Muscle layer of duodenum (tissue), 2 donors: Measurements from ENCODE around the gene KRT36.

Experiments
- H3K27ac ChIP-seq: one replicate; pipeline ENCODE4 v1.7.0; 2013; ENCODE audit warnings: mild to moderate bottlenecking, low read length
- H3K27me3 ChIP-seq: one replicate; pipeline ENCODE4 v1.7.0; 2013; ENCODE audit warnings: low read depth, mild to moderate bottlenecking, control low read depth, low read length
- H3K36me3 ChIP-seq, 2 donors: one replicate each; pipeline ENCODE4 v1.7.0; 2013; ENCODE audit warnings: low read length in 2 of 2, control low read depth in 1 of 2, mild to moderate bottlenecking in 1 of 2; ENCODE audit not compliant: insufficient read depth in 2 of 2, control insufficient read depth in 1 of 2
- H3K4me1 ChIP-seq, 2 donors: one replicate each; pipeline ENCODE4 v1.7.0; 2013; ENCODE audit warnings: low read length in 2 of 2, mild to moderate bottlenecking in 2 of 2, control low read depth in 1 of 2, moderate library complexity in 1 of 2; ENCODE audit not compliant: insufficient read depth in 2 of 2, control insufficient read depth in 1 of 2
- H3K4me3 ChIP-seq, 2 donors: one replicate each; pipeline ENCODE4 v1.7.0; 2013; ENCODE audit warnings: low read length in 2 of 2, low read depth in 1 of 2, mild to moderate bottlenecking in 1 of 2
- H3K9me3 ChIP-seq, 2 donors: one replicate each; pipeline ENCODE4 v1.7.0; 2013; ENCODE audit warnings: low read length in 2 of 2, control low read depth in 1 of 2, mild to moderate bottlenecking in 1 of 2; ENCODE audit not compliant: control insufficient read depth in 1 of 2
- donor health status: healthy.

Gene KRT36

DNA sequence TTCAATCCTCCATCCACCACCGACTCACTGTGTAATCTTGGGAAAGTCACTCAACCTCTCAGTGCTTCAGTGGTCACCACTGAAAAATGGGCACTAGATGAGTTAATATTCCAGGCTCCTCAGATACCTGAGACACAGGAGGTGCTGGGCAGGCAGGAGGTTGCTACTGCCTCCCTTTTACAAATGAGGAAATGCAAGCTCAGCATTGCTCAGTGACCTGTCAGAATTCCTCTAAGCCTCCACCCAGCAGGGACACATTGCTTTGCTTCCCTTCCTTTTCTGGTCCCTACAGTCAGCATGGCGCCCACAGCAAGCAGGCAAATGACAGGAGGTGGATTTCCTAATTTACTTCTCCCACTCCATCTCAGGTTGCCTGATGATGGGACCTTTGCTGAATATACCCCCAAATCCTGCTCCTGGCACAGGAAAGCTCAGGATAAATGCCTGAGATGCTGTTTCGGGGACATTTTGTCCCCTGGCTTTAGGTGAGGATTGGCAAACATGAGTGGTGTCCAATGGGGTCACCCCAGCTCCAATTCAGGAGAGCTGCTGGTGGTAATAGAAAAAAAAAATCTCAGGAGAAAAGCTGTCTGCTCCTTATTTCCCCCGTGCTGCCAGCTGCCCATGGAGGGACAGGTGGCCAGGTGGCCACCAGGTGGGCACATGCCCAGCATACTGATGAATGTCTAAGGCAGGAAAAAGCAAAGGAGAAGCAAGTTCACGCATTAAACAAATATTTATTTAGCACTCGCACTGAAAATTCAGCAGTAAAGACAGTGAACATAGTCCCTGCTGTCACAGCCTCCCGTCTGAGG, 20.7 kb upstream of the KRT36 start:
- H3K4me3 ChIP-seq: no peak overlapping the region
- H3K4me1 ChIP-seq: peaks cover 0 to 4% of the 10 kb centered on the region in 2 donors
- peaks cover 4% of the 10 kb centered on the region for H3K27me3 ChIP-seq
- no peaks in the 10 kb centered on the region for H3K9me3 ChIP-seq
- H3K36me3 ChIP-seq: no peaks in the 10 kb centered on the region
- no peak overlapping the region for H3K27ac ChIP-seq

DNA sequence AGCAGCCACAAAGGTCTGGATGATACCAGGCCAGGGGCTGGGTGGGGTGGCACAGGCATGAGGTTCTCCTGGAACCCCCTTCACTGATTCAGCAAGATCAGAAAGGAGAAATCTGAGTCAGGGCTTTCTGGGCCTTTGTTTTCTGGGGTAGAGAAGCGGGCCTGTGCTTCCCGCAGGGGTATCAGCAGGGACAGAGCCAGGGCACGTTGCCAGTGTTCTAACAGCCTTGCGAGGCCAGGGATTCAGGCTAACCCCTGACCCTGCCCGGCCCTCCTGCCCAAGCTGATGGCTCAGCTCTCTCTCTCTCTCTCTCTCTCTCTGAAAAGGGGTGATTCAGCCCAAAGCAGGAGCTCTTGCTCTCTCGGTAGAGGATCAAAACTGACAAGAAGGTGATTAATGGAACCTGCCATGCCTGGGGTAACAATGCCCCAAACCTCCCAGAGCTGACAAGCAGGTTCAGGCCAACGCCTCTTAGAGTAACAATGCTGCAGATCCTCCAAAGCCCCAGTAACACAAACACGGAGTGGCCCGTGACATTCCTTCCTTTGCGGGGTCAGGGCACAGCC, 17.7 kb upstream of the KRT36 start:
- Histone ChIP-seq H3K9me3 (no peaks in the 10 kb centered on the region), H3K4me3 (no peak overlapping the region), H3K36me3 (no peaks in the 10 kb centered on the region), H3K4me1 (peaks cover 0 to 4% of the 10 kb centered on the region in 2 donors), H3K27me3 (peaks cover 4% of the 10 kb centered on the region), H3K27ac (no peak overlapping the region)

DNA sequence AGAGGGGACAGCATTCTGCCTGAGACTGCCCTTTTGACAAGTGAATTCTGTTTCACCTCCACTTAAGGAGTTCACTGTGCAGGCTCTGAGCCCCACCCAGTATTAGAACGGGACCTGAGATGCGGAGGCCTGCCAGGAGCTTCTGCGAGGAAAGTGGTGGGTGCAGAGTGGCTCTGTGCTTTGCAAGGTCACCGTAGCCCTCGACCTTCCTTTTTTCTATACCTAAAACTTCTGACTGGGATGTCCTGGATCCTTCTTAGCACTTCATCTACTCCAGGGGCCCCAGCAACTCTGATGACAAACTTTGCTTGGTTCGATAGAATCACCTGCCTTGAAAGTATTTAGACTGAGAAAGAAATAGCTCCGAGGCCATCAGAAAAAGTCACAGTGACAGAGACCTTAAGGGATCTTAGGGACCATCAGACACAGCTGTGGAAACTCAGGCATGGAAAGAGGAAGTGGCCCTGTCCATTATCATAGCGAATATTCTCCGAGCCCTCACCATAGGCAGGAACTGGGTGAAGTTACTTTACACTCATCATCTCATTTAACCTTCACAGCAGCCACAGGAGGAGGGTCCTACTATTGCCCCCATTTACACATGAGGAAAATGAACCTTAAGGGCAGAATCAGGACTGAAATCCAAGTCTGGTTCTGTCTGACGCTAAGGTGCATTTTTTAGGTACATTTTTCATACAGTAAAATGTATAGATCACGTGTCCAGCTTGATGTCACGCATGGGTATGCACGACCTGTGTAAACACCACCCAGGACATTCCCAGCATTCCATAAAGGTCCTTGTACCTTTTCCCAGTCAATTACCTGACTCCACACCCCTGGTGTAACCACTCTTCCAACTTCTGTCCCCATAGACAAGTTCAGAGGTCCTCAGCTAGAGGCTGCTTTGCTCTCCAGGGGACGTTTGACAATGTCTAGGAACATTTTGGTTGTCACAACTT, 16.4 kb upstream of the KRT36 start:
- H3K27me3 ChIP-seq: peaks cover 4% of the 10 kb centered on the region
- no peaks in the 10 kb centered on the region for H3K36me3 ChIP-seq
- H3K9me3 ChIP-seq: no peaks in the 10 kb centered on the region
- no peak overlapping the region for H3K27ac ChIP-seq
- no peak overlapping the region for H3K4me3 ChIP-seq
- H3K4me1 ChIP-seq: peaks cover 0 to 4% of the 10 kb centered on the region in 2 donors

DNA sequence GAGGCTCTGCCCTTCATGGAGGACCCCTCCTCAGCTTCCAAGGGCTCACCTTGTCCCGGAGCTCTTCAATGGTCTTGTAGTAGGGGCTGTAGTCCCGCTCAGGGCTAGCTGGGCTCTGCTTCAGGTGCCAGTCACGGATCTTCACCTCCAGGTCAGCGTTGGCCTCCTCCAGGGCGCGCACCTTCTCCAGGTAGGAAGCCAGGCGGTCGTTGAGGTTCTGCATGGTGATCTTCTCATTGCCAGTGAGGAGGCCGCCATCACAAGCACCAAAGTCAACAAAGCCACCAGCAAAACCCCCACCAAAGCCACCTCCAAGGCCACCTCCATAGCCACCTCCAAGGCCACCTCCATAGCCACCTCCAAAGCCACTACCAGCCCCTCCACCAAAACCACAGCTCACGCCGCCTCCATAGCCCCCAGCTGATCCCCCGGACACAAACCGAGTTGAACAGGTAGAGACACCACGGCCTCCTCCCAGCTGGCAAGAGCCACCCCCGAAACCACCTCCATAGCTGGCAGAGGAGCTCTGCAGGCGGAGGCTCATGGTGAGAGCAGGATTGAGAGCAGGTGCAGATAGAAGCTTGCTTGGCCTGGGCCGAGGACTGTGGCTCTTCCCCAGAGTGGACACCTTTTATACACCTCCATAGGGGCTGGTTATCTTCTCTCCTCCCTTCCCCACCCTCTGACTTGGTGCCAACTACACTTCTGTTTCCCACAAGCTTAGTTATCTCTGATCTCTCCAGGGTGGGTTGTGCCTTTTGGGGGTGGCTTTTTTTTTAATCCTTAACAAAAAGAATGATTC, 15.5 kb upstream of the KRT36 start, which contains the start of gene KRT13:
TSS of gene KRT13 (minus strand) at position 606 of the 802 bp plus-strand sequence. CDS start at position 544, 62 bp downstream.
- Histone ChIP-seq H3K4me1 (no peaks in the 10 kb centered on the region), H3K9me3 (no peaks in the 10 kb centered on the region), H3K4me3 (no peak within 1 kb of the TSS), H3K27ac (no peak within 1 kb of the TSS), H3K36me3 (no peaks in the 10 kb centered on the region), H3K27me3 (no peaks in the 10 kb centered on the region)

DNA sequence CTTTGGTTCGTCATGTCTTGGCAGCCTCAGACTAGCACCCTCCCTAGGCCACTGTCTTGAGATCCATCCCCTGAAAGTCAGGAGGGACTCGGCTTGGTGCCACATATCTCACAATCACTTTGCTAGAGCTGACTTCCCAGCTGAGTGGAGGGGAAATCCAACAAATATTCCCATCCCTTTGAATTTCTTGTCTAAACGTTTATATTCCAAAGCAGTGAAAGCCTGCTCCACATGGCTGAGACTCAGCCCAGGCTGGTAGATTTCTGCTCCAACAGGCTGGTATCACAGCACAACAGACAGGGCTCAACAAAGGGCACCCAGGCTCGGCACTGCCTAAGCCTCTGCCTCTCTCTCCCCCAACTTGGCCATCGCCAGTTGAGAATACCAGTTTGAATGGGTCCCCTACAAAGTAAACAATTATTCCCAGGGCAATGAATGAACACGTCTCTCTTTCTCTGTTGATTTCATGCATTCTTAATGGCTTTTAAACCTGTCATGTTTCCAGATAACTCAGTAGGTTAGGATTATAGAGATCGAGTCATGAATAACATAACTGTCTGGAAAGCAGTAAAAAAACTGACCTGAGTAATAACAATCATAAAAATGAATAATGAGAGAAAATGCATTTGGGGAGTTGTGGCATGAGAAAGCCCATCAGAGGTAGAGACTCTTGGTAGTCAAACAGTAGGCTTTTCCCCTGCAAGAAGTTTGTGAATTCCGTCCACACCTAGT, 14.7 kb upstream of the KRT36 start:
- no peak overlapping the region for H3K4me3 ChIP-seq
- H3K4me1 ChIP-seq: no peaks in the 10 kb centered on the region
- H3K27ac ChIP-seq: no peak overlapping the region

DNA sequence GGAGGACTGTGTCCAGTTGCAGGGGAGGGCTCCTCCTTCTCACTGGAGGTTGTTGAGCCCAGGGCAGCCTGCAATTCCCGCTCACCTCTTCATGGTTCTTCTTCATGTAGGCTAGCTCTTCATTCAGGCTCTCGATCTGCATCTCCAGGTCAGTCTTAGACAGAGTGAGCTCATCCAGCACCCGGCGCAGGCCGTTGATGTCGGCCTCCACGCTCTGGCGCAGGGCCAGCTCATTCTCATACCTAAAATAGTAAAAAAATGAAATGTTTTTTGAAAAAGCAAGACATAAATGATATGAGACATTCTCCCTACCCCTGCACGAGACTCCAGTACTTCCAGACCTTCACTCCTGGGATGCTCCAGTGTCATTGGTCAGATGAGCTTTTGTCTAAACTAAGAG, 13.5 kb upstream of the KRT36 start:
- no peaks in the 10 kb centered on the region for H3K27me3 ChIP-seq
- H3K4me3 ChIP-seq: no peak overlapping the region
- no peaks in the 10 kb centered on the region for H3K36me3 ChIP-seq
- no peaks in the 10 kb centered on the region for H3K4me1 ChIP-seq
- no peaks in the 10 kb centered on the region for H3K9me3 ChIP-seq
- no peak overlapping the region for H3K27ac ChIP-seq

More for the DNA sequence above, 14.7 kb upstream of the KRT36 start:
- H3K9me3 ChIP-seq: no peaks in the 10 kb centered on the region
- H3K27me3 ChIP-seq: no peaks in the 10 kb centered on the region
- H3K36me3 ChIP-seq: no peaks in the 10 kb centered on the region

DNA sequence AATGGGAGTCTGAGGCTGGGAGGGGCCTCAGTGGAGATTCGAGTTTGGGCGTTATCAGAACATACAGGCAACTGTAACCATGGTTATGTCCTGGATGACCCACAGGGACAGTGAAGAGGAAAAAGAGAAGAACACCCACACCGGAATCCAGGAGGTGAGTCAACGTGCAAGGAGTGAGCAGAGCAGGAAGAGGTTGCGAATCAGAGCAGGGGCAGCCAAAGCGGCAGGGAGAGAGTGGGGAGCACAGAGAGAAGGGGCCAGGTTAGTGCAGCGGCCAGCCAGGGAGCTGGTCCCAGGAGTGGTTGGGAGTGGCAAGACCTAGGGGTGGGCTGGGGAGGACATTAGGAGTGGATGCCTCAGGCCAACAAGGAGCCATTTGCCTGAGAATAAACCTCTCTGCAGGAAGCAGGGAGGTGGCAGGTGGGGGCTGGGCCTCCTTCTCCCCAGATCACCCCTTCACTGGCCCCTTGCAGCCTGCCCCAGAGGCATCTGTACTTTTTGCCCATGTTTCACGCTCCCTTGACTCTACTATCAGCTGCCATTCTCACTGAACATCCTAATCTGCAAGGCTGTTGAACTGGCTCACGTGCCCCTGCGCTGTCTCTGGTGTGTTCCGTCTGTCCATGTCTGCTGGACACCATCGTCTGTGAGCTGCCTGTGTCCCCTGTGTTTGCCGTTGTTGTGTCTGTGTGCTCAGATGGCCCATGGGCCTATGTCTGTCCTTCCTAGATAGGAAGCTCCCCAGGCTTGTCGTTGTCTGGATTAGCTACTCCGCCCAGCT, 10.6 kb upstream of the KRT36 start:
- Histone ChIP-seq H3K36me3 (no peaks in the 10 kb centered on the region), H3K27ac (no peak overlapping the region), H3K4me3 (no peak overlapping the region), H3K4me1 (no peaks in the 10 kb centered on the region), H3K27me3 (no peaks in the 10 kb centered on the region), H3K9me3 (no peaks in the 10 kb centered on the region)

DNA sequence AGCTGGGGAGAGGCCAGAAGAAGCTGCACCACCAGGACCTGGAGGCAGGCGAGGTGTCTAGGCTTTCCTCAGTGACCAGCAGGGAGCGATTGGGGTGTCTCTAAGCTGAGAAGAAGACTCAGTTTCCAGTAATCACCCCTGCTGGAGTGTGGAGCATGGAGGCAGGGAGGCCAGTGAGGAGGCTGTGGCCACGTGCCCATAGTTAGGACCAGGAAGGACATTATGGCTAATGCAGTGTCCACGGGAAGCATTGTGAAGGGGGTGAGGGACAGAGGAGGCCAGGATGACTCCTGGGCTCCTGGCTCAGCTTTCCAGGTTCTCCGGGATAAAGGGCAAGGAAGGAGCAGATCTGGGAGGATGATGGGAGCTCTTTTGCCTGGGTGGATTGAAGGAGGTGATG, 10.0 kb upstream of the KRT36 start:
- Histone ChIP-seq H3K27ac (no peak overlapping the region), H3K27me3 (no peaks in the 10 kb centered on the region), H3K4me1 (no peaks in the 10 kb centered on the region), H3K36me3 (no peaks in the 10 kb centered on the region), H3K4me3 (no peak overlapping the region), H3K9me3 (no peaks in the 10 kb centered on the region)

DNA sequence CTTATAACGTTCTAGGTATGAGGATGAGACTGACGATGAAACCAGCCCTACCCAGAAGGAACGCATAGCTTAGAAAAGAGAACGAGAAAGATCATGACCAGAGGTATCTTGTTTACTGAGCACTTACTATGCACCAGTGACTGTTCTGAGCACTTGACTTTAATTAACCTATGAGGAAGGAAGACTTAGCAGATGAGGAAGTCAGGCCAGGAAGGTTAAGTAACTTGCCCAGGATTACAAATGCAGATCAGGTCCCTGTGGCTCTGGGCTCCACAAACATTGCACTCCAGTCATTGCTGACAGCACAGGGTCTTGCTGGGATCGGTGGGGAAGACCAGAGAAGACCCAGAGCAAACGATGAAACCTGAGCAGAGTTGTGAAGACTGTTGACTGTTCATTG, 8.6 kb upstream of the KRT36 start:
- Histone ChIP-seq H3K9me3 (no peaks in the 10 kb centered on the region), H3K36me3 (no peaks in the 10 kb centered on the region), H3K4me3 (no peak overlapping the region), H3K27me3 (no peaks in the 10 kb centered on the region), H3K4me1 (no peaks in the 10 kb centered on the region), H3K27ac (peak overlapping the region; percentile 45)
